Hepatocyte (in vitro differentiated cells): ENCODE results near the gene KIF5C. TPM values are rescaled to one million over a fixed set of nuclear protein-coding genes. Genes with fewer than 3 reads are reported as not detected.

Experiments used
- DNase-seq: peaks from one replicate; pipeline ENCODE4 v3.0.0-alpha.2; 2016; ENCODE audit warnings: low spot score
- H2AFZ ChIP-seq: fragments of 200-600 bp; sonication (generic); 2 replicates; pipeline ENCODE4 v1.6.0; 2016; ENCODE audit warnings: antibody characterized with exemption, mild to moderate bottlenecking
- H3K27ac ChIP-seq: fragments of 200-600 bp; sonication (generic); 2 replicates; pipeline ENCODE4 v1.5.1; 2016; ENCODE audit warnings: mild to moderate bottlenecking
- H3K27me3 ChIP-seq: fragments of 200-600 bp; sonication (generic); 2 replicates; pipeline ENCODE4 v1.6.1; 2016
- H3K36me3 ChIP-seq: fragments of 200-600 bp; sonication (generic); replicated peaks from 2 replicates; pipeline ENCODE4 v1.5.1; 2016; ENCODE audit warnings: low read depth; ENCODE audit not compliant: insufficient read depth
- H3K4me1 ChIP-seq: fragments of 200-600 bp; sonication (generic); 2 replicates; pipeline ENCODE4 v1.5.1; 2016; ENCODE audit warnings: mild to moderate bottlenecking, moderate library complexity; ENCODE audit not compliant: insufficient read depth
- H3K4me2 ChIP-seq: fragments of 200-600 bp; sonication (generic); 2 replicates; pipeline ENCODE4 v1.6.0; 2016
- H3K4me3 ChIP-seq: fragments of 200-600 bp; sonication (generic); 2 replicates; pipeline ENCODE4 v1.5.1; 2016; ENCODE audit warnings: mild to moderate bottlenecking
- H3K79me2 ChIP-seq: fragments of 200-600 bp; sonication (generic); 2 replicates; pipeline ENCODE4 v1.6.0; 2017; ENCODE audit warnings: mild to moderate bottlenecking
- H3K9me2 ChIP-seq: fragments of 200-600 bp; sonication (generic); replicated peaks from 2 replicates; pipeline ENCODE4 v1.6.0; 2017; ENCODE audit warnings: mild to moderate bottlenecking; ENCODE audit not compliant: insufficient read depth
- H3K9me3 ChIP-seq: fragments of 200-600 bp; sonication (generic); 2 replicates; pipeline ENCODE4 v1.5.1; 2016; ENCODE audit warnings: low read depth, mild to moderate bottlenecking
- H4K20me1 ChIP-seq: fragments of 200-600 bp; sonication (generic); 2 replicates; pipeline ENCODE4 v1.6.0; 2016; ENCODE audit warnings: mild to moderate bottlenecking; ENCODE audit not compliant: insufficient read depth, poor library complexity, severe bottlenecking
- EZH2 ChIP-seq: fragments of 200-600 bp; sonication (generic); IDR thresholded peaks from 2 replicates; pipeline ENCODE4 v1.6.1; 2016; ENCODE audit warnings: antibody characterized with exemption, mild to moderate bottlenecking, borderline replicate concordance
- EZH2phosphoT487 ChIP-seq: fragments of 200-600 bp; sonication (generic); IDR thresholded peaks from one replicate; pipeline ENCODE4 v1.6.1; 2018; ENCODE audit warnings: antibody characterized with exemption, mild to moderate bottlenecking, low read depth, moderate library complexity; ENCODE audit not compliant: unreplicated experiment, severe bottlenecking
- WGBS: methylation state at CpG from one replicate; pipeline ENCODE4 v1.1.6; 2016; ENCODE audit warnings: low lambda C conversion rate; ENCODE audit errors: missing lambda C conversion rate; 5-methylcytosine and 5-hydroxymethylcytosine counted together
- polyA plus RNA-seq: library from polyadenylated mRNA; unstranded; fragments of >200 nt; fragmentation: Nextera tagmentation; extraction: Ambion mirVana; gene quantifications from 2 replicates; pipeline ENCODE4 v1.2.1, GENCODE V29; 2016
- total RNA-seq: library from RNA; depleted of rRNA; stranded (reverse); fragments of >200 nt; gene quantifications from 2 replicates; pipeline ENCODE4 v1.2.3, GENCODE V29; 2014
- TF ChIP-seq, protein P1 (sequence below): fragments of 200-600 bp; sonication (generic); IDR thresholded peaks from 2 replicates; pipeline ENCODE4 v1.5.1; 2016; ENCODE audit warnings: antibody characterized with exemption, mild to moderate bottlenecking; ENCODE audit not compliant: poor library complexity

Gene KIF5C
- total and polyA plus RNA-seq, 2 experiments from 2014 or later = 2.1 to 3.6 TPM

- Histone ChIP-seq H4K20me1 (no peaks in the 10 kb centered on the region), H3K36me3 (no peaks in the 10 kb centered on the region), H3K27me3 (no peaks in the 10 kb centered on the region), H3K4me2 (no peak overlapping the region), H3K79me2 (no peaks in the 10 kb centered on the region), H3K9me3 (no peaks in the 10 kb centered on the region), H3K4me1 (peaks cover 13% of the 10 kb centered on the region), H3K9me2 (no peaks in the 10 kb centered on the region), H3K27ac (no peak overlapping the region), H2AFZ (no peak overlapping the region), H3K4me3 (no peak overlapping the region)
- TF ChIP-seq, protein P1, sequence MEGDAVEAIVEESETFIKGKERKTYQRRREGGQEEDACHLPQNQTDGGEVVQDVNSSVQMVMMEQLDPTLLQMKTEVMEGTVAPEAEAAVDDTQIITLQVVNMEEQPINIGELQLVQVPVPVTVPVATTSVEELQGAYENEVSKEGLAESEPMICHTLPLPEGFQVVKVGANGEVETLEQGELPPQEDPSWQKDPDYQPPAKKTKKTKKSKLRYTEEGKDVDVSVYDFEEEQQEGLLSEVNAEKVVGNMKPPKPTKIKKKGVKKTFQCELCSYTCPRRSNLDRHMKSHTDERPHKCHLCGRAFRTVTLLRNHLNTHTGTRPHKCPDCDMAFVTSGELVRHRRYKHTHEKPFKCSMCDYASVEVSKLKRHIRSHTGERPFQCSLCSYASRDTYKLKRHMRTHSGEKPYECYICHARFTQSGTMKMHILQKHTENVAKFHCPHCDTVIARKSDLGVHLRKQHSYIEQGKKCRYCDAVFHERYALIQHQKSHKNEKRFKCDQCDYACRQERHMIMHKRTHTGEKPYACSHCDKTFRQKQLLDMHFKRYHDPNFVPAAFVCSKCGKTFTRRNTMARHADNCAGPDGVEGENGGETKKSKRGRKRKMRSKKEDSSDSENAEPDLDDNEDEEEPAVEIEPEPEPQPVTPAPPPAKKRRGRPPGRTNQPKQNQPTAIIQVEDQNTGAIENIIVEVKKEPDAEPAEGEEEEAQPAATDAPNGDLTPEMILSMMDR = no peak
- TF ChIP-seq EZH2phosphoT487 (no peak), EZH2 (no peak)
- DNase-seq = no peak
- 84% methylated on average over 4 of the region's 4 CpGs for WGBS
These were observed 49.6 kb downstream of the KIF5C start for GRCh38 chr2:148924514-148925178.

DNA sequence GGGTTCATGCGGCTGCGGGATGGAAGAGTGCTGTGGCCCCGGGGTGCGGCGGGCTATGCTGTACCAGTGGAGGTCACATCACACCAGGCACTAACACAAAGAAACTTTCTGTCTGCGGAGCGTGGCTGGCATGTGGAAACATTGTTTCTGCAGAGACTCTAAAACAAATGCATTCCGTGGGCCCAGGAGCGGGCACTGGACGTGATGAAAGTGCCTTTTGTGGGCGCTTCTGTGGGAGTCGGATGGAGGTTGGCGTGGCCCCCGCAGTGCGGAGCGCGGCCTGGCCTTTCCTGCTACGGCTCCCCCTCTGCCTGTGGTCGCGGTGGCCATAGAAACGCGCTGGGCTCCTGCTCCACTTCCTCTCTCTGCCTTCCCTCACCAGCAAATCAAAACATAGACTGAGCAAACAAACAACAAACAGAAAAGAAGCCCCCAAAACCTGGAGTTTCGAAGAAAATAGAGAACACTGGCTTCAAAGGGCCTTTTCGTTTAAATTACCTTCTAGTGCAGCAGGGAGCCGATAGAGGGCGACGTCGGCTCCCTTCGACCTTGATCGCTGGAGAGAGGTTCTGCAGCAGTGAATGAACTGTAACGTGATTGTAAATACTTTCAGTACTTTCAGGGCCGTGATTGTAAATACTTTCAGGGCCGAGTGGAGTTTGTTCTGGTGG is 51.4 kb downstream of the KIF5C start:
- peak overlapping the region; percentile 16 for H2AFZ ChIP-seq

GRCh38 chr2:148926981-148927401 is 52.0 kb downstream of the KIF5C start:
- H3K4me3 ChIP-seq = no peak overlapping the region
- no peaks in the 10 kb centered on the region for H4K20me1 ChIP-seq
- WGBS = 66% methylated on average over 11 of the region's 11 CpGs
- peak overlapping the region; percentile 64 for H3K4me2 ChIP-seq
- peak; percentile 26 for DNase-seq
- no peaks in the 10 kb centered on the region for H3K9me3 ChIP-seq
- peak overlapping the region; percentile 16 for H2AFZ ChIP-seq
- peaks cover 13% of the 10 kb centered on the region for H3K4me1 ChIP-seq
- no peaks in the 10 kb centered on the region for H3K27me3 ChIP-seq
- peak overlapping the region; percentile 80 for H3K27ac ChIP-seq
- H3K79me2 ChIP-seq = no peaks in the 10 kb centered on the region
- TF ChIP-seq EZH2phosphoT487 (no peak), EZH2 (no peak)
- H3K36me3 ChIP-seq = no peaks in the 10 kb centered on the region
- H3K9me2 ChIP-seq = no peaks in the 10 kb centered on the region

More for the DNA sequence above, 51.4 kb downstream of the KIF5C start:
- Histone ChIP-seq H3K27ac (peak overlapping the region; percentile 80), H3K27me3 (no peaks in the 10 kb centered on the region), H3K79me2 (no peaks in the 10 kb centered on the region), H3K9me2 (no peaks in the 10 kb centered on the region), H3K4me3 (no peak overlapping the region), H4K20me1 (no peaks in the 10 kb centered on the region), H3K4me2 (peak overlapping the region; percentile 64), H3K4me1 (peaks cover 13% of the 10 kb centered on the region), H3K36me3 (no peaks in the 10 kb centered on the region), H3K9me3 (no peaks in the 10 kb centered on the region)
- TF ChIP-seq, protein P1 = peak; percentile 81
- TF ChIP-seq EZH2phosphoT487 (no peak), EZH2 (no peak)
- DNase-seq = peak; percentile 82
- WGBS = 66% methylated on average over 33 of the region's 33 CpGs

DNA sequence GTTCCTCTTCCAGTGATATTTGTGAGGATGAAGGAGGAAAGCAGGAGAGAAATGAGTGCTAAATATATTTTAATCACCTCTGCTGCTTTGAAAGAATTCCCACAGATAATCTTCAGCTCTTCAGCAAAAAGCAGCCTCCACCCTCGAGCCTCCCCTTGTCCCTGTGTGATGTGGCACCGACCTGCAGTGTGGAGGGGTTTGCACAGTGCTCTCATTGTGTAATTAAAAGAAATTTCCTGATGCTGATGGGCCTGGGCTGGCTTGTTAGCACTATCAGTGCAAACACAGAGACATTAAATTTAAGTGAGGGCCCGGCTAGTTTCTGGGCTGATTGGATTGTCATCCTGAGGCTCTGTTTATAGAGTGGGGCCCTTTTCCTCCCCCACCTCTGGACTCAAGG is 53.4 kb downstream of the KIF5C start:
- peaks cover 13% of the 10 kb centered on the region for H3K4me1 ChIP-seq
- no peaks in the 10 kb centered on the region for H3K79me2 ChIP-seq
- no peaks in the 10 kb centered on the region for H3K27me3 ChIP-seq
- H3K4me2 ChIP-seq = no peak overlapping the region
- TF ChIP-seq EZH2 = no peak
- TF ChIP-seq, protein P1 = no peak
- TF ChIP-seq EZH2phosphoT487 = no peak
- peak overlapping the region; percentile 31 for H3K27ac ChIP-seq
- no peak overlapping the region for H3K4me3 ChIP-seq
- no peak for DNase-seq
- H2AFZ ChIP-seq = no peak overlapping the region
- H3K9me3 ChIP-seq = no peaks in the 10 kb centered on the region
- H3K9me2 ChIP-seq = no peaks in the 10 kb centered on the region
- no peaks in the 10 kb centered on the region for H4K20me1 ChIP-seq
- no peaks in the 10 kb centered on the region for H3K36me3 ChIP-seq
- WGBS = 29% methylated on average over 3 of the region's 3 CpGs
